A549 (cell line): ENCODE data around the gene DHRS12.

ENCODE experiments used
- CEBPB ChIP-seq, 2 experiments: fragments of >200 bp in 1 of 2; sonication (Bioruptor Twin) in 1 of 2; formaldehyde crosslinking in 1 of 2; IDR thresholded peaks; 2 replicates each; pipeline ENCODE4 v1.6.1; 2012 to 2016
- ESRRA ChIP-seq: fragments of 150-350 bp; IDR thresholded peaks from 2 replicates; pipeline ENCODE4 v1.6.1; 2014; ENCODE audit warnings: mild to moderate bottlenecking, low read length, borderline replicate concordance
- HOXA7 ChIP-seq: fragments of 250-450 bp; sonication (Bioruptor Pico); IDR thresholded peaks from 2 replicates; pipeline ENCODE4 v1.5.0; 2020; ENCODE audit warnings: mild to moderate bottlenecking, moderate library complexity
- KDM1A ChIP-seq: fragments of 200-600 bp; sonication (generic); IDR thresholded peaks from 2 replicates; pipeline ENCODE4 v1.6.1; 2016; ENCODE audit warnings: low read depth, mild to moderate bottlenecking
- NPAS2 ChIP-seq: fragments of 250-450 bp; sonication (Bioruptor Pico); IDR thresholded peaks from 2 replicates; pipeline ENCODE4 v1.8.0; 2022; ENCODE audit warnings: mild to moderate bottlenecking, moderate library complexity, borderline replicate concordance
- POLR2A ChIP-seq: IDR thresholded peaks from 2 replicates; pipeline ENCODE4 v1.6.1; 2012; ENCODE audit warnings: mild to moderate bottlenecking, low read length
- RAD21 ChIP-seq, 2 experiments: fragments of >200 bp in 1 of 2; sonication (Bioruptor Twin) in 1 of 2; formaldehyde crosslinking in 1 of 2; IDR thresholded peaks in 1 of 2; conservative IDR thresholded peaks in 1 of 2; 2 replicates in 1 of 2; 3 replicates in 1 of 2; pipeline ENCODE4 v1.6.1; 2012 to 2018; ENCODE audit warnings: inconsistent platforms in 1 of 2
- RNF2 ChIP-seq: fragments of 200-600 bp; sonication (generic); IDR thresholded peaks from 2 replicates; pipeline ENCODE4 v1.6.1; 2016; ENCODE audit warnings: low read depth, mild to moderate bottlenecking, antibody characterized with exemption, moderate library complexity, borderline replicate concordance
- SMC3 ChIP-seq: fragments of >200 bp; sonication (Bioruptor Twin); formaldehyde crosslinking; IDR thresholded peaks from 3 replicates; pipeline ENCODE4 v1.6.1; 2018; ENCODE audit warnings: inconsistent platforms
- ZNF302 ChIP-seq: fragments of 250-450 bp; sonication (Bioruptor Pico); IDR thresholded peaks from 2 replicates; pipeline ENCODE4 v1.9.0; 2021; ENCODE audit warnings: inconsistent platforms, mild to moderate bottlenecking, moderate library complexity
- TF ChIP-seq, protein P1 (sequence below): fragments of >200 bp; sonication (Bioruptor Twin); formaldehyde crosslinking; IDR thresholded peaks from 3 replicates; pipeline ENCODE4 v1.5.1; 2016
- TF ChIP-seq, protein P2 (sequence below): fragments of 450-650 bp; IDR thresholded peaks from 2 replicates; pipeline ENCODE4 v1.6.1; 2014; ENCODE audit warnings: antibody characterized with exemption
- TF ChIP-seq, protein P3 (sequence below): IDR thresholded peaks from 2 replicates; pipeline ENCODE4 v1.6.1; 2012
- TF ChIP-seq, protein P4 (sequence below): fragments of 200-600 bp; sonication (generic); IDR thresholded peaks from 2 replicates; pipeline ENCODE4 v1.6.1; 2016; ENCODE audit warnings: antibody characterized with exemption, mild to moderate bottlenecking, moderate library complexity

DNA sequence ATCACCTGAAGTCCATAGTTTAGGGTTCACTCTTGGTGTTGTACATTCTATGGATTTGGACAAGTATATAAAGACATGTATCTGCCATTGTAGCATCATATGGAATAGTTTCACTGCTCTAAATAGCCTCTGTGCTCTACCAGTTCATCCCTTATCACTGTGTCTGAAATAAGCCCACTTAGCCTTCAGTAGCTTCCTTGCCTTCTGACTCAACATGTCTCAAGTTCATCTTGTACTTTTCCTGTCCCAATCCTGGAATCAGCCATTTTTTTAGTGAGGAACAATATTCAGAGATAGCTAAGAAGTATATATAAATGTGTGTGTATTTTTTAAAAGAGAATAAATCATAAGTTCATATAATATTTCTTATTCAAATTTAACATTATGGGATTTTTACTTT lies 79.2 kb downstream of the DHRS12 start:
- TF ChIP-seq, protein P1, sequence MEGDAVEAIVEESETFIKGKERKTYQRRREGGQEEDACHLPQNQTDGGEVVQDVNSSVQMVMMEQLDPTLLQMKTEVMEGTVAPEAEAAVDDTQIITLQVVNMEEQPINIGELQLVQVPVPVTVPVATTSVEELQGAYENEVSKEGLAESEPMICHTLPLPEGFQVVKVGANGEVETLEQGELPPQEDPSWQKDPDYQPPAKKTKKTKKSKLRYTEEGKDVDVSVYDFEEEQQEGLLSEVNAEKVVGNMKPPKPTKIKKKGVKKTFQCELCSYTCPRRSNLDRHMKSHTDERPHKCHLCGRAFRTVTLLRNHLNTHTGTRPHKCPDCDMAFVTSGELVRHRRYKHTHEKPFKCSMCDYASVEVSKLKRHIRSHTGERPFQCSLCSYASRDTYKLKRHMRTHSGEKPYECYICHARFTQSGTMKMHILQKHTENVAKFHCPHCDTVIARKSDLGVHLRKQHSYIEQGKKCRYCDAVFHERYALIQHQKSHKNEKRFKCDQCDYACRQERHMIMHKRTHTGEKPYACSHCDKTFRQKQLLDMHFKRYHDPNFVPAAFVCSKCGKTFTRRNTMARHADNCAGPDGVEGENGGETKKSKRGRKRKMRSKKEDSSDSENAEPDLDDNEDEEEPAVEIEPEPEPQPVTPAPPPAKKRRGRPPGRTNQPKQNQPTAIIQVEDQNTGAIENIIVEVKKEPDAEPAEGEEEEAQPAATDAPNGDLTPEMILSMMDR = no peak
- TF ChIP-seq, protein P2, sequence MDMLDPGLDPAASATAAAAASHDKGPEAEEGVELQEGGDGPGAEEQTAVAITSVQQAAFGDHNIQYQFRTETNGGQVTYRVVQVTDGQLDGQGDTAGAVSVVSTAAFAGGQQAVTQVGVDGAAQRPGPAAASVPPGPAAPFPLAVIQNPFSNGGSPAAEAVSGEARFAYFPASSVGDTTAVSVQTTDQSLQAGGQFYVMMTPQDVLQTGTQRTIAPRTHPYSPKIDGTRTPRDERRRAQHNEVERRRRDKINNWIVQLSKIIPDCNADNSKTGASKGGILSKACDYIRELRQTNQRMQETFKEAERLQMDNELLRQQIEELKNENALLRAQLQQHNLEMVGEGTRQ = no peak
- TF ChIP-seq HOXA7 (no peak), RAD21 (conservative IDR thresholded peaks at IDR 0.05 in 1 of 2, IDR thresholded peaks at IDR 0.05 in 1 of 2) (no peak), POLR2A (no peak), KDM1A (no peak), ZNF302 (CRISPR knock-in tag) (no peak), NPAS2 (CRISPR knock-in tag) (no peak), RNF2 (no peak), CEBPB (IDR thresholded peaks at IDR 0.05) (no peak), ESRRA (no peak), SMC3 (no peak)
- TF ChIP-seq, protein P3, sequence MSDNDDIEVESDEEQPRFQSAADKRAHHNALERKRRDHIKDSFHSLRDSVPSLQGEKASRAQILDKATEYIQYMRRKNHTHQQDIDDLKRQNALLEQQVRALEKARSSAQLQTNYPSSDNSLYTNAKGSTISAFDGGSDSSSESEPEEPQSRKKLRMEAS = no peak
- TF ChIP-seq, protein P4, sequence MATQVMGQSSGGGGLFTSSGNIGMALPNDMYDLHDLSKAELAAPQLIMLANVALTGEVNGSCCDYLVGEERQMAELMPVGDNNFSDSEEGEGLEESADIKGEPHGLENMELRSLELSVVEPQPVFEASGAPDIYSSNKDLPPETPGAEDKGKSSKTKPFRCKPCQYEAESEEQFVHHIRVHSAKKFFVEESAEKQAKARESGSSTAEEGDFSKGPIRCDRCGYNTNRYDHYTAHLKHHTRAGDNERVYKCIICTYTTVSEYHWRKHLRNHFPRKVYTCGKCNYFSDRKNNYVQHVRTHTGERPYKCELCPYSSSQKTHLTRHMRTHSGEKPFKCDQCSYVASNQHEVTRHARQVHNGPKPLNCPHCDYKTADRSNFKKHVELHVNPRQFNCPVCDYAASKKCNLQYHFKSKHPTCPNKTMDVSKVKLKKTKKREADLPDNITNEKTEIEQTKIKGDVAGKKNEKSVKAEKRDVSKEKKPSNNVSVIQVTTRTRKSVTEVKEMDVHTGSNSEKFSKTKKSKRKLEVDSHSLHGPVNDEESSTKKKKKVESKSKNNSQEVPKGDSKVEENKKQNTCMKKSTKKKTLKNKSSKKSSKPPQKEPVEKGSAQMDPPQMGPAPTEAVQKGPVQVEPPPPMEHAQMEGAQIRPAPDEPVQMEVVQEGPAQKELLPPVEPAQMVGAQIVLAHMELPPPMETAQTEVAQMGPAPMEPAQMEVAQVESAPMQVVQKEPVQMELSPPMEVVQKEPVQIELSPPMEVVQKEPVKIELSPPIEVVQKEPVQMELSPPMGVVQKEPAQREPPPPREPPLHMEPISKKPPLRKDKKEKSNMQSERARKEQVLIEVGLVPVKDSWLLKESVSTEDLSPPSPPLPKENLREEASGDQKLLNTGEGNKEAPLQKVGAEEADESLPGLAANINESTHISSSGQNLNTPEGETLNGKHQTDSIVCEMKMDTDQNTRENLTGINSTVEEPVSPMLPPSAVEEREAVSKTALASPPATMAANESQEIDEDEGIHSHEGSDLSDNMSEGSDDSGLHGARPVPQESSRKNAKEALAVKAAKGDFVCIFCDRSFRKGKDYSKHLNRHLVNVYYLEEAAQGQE = no peak
